Tibial nerve (tissue), 4 donors: ENCODE data around the gene ANO9. TPM values are rescaled to one million over a fixed set of nuclear protein-coding genes. Genes with fewer than 3 reads are reported as not detected.

ENCODE experiments used
- DNase-seq, 2 donors: peaks; one replicate each; pipeline ENCODE4 v3.0.0-alpha.2; 2019; ENCODE audit warnings: low spot score in 2 of 2
- H3K27ac ChIP-seq, 4 donors: fragments of 200-600 bp; sonication (generic) in 3 of 4; one replicate each; pipeline ENCODE4 v1.5.1; 2017 to 2019; ENCODE audit warnings: mild to moderate bottlenecking in 1 of 4
- H3K27me3 ChIP-seq, 2 donors: fragments of 200-600 bp; sonication (generic) in 1 of 2; one replicate each; pipeline versions ENCODE4 v1.5.1 to v1.6.0; 2017 to 2019
- H3K36me3 ChIP-seq, 3 donors: fragments of 200-600 bp; sonication (generic); one replicate each; pipeline ENCODE4 v1.5.1; 2018 to 2019
- H3K4me1 ChIP-seq, 4 donors: fragments of 200-600 bp; sonication (generic) in 3 of 4; one replicate each; pipeline ENCODE4 v1.5.1; 2017 to 2019
- H3K4me3 ChIP-seq, 4 donors: fragments of 200-600 bp; sonication (generic) in 3 of 4; one replicate each; pipeline ENCODE4 v1.5.1; 2017 to 2019; ENCODE audit warnings: mild to moderate bottlenecking in 1 of 4, moderate library complexity in 1 of 4
- H3K9me3 ChIP-seq, 4 donors: fragments of 200-600 bp; sonication (generic) in 3 of 4; one replicate each; pipeline ENCODE4 v1.5.1; 2017 to 2019
- CTCF ChIP-seq, 5 experiments: fragments of 200-600 bp in 3 of 5; fragments of 450-650 bp in 2 of 5; sonication (generic) in 3 of 5; IDR thresholded peaks; one replicate each; pipeline ENCODE4 v1.5.1; 2016 to 2019; ENCODE audit warnings: antibody characterized with exemption in 5 of 5, mild to moderate bottlenecking in 3 of 5, moderate library complexity in 2 of 5
- EP300 ChIP-seq, 2 donors: sonication (generic); formaldehyde crosslinking; IDR thresholded peaks; one replicate each; pipeline ENCODE4 v1.6.1; 2017; ENCODE audit warnings: antibody characterized with exemption in 2 of 2, mild to moderate bottlenecking in 1 of 2
- POLR2A ChIP-seq, 2 donors: fragments of 450-650 bp; IDR thresholded peaks; one replicate each; pipeline ENCODE4 v1.6.1; 2017; ENCODE audit warnings: antibody characterized with exemption in 2 of 2, mild to moderate bottlenecking in 2 of 2, moderate library complexity in 2 of 2
- WGBS, 2 donors: methylation state at CpG; one replicate each; pipeline ENCODE4 v1.1.5; 2018; 5-methylcytosine and 5-hydroxymethylcytosine counted together
- total RNA-seq, 4 donors: library from RNA; depleted of rRNA; stranded (reverse); fragments of >200 nt; gene quantifications; one replicate each; pipeline ENCODE4 v1.1.0, GENCODE V29; 2016

The ANO9 gene
- under 1 TPM in 3 of 4 donors, not detected in 1; 0.78 to 0.90 (median 0.87) TPM for total RNA-seq

GRCh38 chr11:441418-442274, at the start of gene ANO9:
Gene ANO9 (minus strand): TSS chr11:442011. CDS start chr11:441926, 85 bp downstream.
- DNase-seq, result no peak
- 6 to 39% methylated on average over 10 to 27 of the region's 35 CpGs for WGBS, 2 donors
- Histone ChIP-seq H3K9me3 (no peaks in the 10 kb centered on the region), H3K4me3 (peak within 1 kb of the TSS in 1 of 4 donors; percentile 36), H3K27me3 (peaks cover 0 to 55% of the 10 kb centered on the region in 2 donors), H3K36me3 (no peaks in the 10 kb centered on the region), H3K4me1 (peaks cover 0 to 13% (median 0%) of the 10 kb centered on the region in 4 donors), H3K27ac (peak within 1 kb of the TSS in 1 of 4 donors; percentile 77)
- no peak for TF ChIP-seq POLR2A (IDR thresholded peaks at IDR 0.05)
- no peak for TF ChIP-seq EP300 (IDR thresholded peaks at IDR 0.05)
- no peak for TF ChIP-seq CTCF (IDR thresholded peaks at IDR 0.05)

GRCh38 chr11:491358-491757, 49.5 kb upstream of the ANO9 start:
- WGBS, 2 donors, result 85 to 89% methylated on average over 5 to 7 of the region's 7 CpGs
- no peak overlapping the region for H3K27ac ChIP-seq
- H3K9me3 ChIP-seq, result no peaks in the 10 kb centered on the region
- H3K4me3 ChIP-seq, result no peak overlapping the region
- DNase-seq, result no peak
- no peaks in the 10 kb centered on the region for H3K27me3 ChIP-seq
- H3K36me3 ChIP-seq, result peaks cover 0 to 92% (median 9%) of the 10 kb centered on the region in 3 donors
- H3K4me1 ChIP-seq, result no peaks in the 10 kb centered on the region
- TF ChIP-seq POLR2A (IDR thresholded peaks at IDR 0.05) (no peak), CTCF (IDR thresholded peaks at IDR 0.05) (no peak), EP300 (IDR thresholded peaks at IDR 0.05) (no peak)

GRCh38 chr11:490930-491260, 49.1 kb upstream of the ANO9 start:
- 80 to 87% methylated on average over 10 to 15 of the region's 15 CpGs for WGBS, 2 donors
- Histone ChIP-seq H3K9me3 (no peaks in the 10 kb centered on the region), H3K4me3 (no peak overlapping the region), H3K27ac (no peak overlapping the region), H3K27me3 (no peaks in the 10 kb centered on the region), H3K36me3 (peaks cover 0 to 87% (median 9%) of the 10 kb centered on the region in 3 donors), H3K4me1 (no peaks in the 10 kb centered on the region)
- DNase-seq, result no peak
- TF ChIP-seq POLR2A (IDR thresholded peaks at IDR 0.05) (no peak), EP300 (IDR thresholded peaks at IDR 0.05) (no peak), CTCF (IDR thresholded peaks at IDR 0.05) (no peak)

- 90 to 93% methylated on average over 34 to 37 of the region's 38 CpGs for WGBS, 2 donors
These were observed 48.5 kb upstream of the ANO9 start for GRCh38 chr11:490186-490929.

More at GRCh38 chr11:490186-490929, 48.5 kb upstream of the ANO9 start:
- Histone ChIP-seq H3K4me3 (no peak overlapping the region), H3K4me1 (no peaks in the 10 kb centered on the region), H3K27me3 (no peaks in the 10 kb centered on the region), H3K27ac (no peak overlapping the region), H3K9me3 (no peaks in the 10 kb centered on the region), H3K36me3 (peaks cover 0 to 82% (median 9%) of the 10 kb centered on the region in 3 donors)
- TF ChIP-seq CTCF (IDR thresholded peaks at IDR 0.05), result no peak
- TF ChIP-seq EP300 (IDR thresholded peaks at IDR 0.05), result no peak
- TF ChIP-seq POLR2A (IDR thresholded peaks at IDR 0.05), result no peak
- no peak for DNase-seq
